ENCODE data around the gene FAM43A.

Gene FAM43A, protein sequence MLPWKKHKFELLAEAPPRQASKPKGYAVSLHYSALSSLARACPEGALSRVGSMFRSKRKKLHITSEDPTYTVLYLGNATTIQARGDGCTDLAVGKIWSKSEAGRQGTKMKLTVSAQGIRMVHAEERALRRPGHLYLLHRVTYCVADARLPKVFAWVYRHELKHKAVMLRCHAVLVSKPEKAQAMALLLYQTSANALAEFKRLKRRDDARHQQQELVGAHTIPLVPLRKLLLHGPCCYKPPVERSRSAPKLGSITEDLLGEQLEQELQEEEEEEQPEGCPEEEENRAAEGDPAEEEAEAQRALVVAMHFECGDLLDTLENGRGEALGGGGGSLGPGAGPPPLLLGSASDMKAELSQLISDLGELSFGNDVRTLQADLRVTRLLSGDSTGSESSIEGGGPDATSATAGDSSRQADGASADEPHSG

DNA sequence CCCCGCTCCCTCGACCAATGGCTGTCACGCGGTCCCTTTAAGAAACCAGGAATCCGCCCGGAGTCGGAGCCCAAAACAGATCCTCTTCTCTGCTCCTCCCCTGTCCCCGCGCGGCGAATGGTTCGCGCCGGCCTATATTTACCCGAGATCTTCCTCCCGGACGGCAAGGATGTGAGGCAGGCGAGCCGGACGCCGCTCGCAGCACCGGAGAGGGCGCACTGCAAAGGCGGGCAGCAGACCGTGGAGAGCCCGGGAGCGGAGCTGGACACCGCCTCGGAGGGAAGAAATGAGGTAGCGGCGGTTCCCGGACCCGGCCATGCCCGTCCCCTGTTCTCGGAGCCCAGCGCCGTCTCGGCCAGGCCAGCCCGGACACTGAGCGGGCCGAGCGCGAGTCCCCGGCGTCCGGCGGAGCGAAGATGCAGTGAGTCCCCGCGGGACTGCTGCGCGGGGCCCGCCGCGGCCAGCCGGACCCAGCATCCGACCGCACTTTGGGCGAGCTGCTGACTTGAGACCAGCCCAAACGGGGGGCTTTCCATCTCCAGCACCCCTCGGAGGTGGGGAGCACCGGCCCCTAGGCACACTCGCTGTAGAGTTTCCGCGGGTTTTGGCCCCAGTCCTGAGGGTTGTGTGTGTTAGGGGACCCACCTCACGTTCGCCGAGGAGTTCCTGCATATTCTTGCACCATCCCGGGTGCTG lies at the start of gene FAM43A:
Gene FAM43A (plus strand): TSS at position 166 of the 696 bp plus-strand sequence. CDS start 944 bp downstream, outside the sequence.
- peak; percentile 93 for DNase-seq (ENCODE audit: low spot score)

DNA sequence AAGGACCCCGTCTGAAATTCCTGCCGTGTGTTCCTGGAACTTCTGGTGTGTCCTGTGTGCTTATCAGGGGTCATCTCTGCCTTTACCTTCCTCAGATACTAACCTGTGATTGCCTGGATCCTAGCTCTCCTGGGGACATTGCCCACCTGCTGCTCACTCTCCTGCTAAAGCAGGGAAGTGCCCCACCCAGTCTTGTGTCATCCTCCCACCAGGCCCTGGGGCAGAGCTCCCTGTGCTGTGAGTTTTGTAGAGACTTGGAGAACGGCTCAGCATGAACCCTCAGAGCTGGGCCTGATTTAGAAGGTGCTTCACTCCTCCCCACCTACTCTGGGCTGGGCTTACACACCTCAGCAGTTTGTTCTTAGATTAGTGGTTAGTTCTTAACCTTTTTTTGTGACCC lies 48.6 kb upstream of the FAM43A start:
- peak; percentile 9 for DNase-seq (ENCODE audit: low spot score)

- DNase-seq (ENCODE audit: low spot score), result no peak
Observed at GRCh38 chr3:194637541-194638400, 47.9 kb upstream of the FAM43A start.

DNA sequence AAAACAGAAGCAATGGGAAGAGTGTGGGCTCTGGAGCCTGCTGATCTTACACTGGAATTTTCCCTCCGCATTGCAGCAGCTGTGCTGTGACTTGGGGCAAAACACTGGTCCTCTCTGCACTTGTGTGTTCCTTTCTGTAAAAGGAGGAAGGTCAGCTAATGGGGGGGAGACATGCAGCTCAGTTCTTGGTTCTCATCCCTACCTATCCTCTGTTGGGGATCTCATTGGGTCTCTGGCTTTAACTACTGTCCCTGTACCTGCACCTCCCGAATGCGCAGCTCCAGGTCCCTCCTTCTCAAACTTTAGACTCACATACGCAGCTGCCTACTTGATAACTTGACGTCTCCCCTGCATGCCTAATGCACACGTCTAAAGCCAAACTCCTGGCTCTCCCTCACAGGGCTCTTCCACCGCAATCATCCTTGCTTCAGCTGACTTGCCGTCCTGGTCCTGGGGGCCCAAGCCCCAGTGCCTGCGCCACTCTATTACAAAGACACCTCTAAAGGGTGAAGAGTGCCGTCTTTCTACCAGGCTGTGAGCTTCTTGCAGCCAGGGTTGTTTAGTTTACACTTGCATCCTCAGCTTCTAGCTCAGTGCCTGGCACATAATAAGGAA lies 46.6 kb upstream of the FAM43A start:
- no peak for DNase-seq (ENCODE audit: low spot score)

DNA sequence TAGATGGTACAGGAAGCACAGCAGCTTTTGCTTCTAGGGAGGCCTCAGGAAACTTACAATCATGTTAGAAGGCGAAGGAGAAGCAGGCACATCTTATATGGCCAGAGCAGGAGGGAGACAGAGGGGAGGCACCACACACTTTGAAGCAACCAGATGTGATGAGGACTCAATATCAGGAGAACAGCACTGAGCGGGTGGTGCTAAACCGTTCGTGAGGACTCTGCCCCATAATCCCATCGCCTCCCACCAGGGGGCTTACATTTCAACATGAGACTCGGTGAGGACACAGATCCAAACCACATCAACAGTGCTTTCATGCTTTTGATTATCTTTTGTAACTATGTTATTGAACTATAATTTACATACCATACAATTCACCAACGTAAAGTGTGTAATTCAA lies 44.9 kb upstream of the FAM43A start:
- DNase-seq (ENCODE audit: low spot score), result no peak

DNA sequence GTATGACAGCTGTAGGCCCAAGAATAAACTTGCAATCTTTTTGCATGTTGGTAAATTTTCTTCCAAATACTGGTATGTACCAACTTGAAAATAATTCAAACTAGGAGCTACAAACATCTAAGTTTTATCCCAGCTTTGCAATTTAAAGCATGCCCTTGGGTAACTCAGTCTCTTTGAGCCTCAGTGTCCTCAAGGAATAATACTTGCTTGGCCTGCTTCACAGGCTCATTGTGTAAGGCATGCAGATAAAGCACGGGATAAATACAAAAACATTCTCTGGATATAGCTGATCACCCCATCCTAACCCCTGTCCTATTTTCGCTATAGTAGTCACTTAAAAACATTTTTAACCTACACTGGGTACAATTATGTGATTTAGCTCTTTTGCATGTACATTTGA lies 42.9 kb upstream of the FAM43A start:
- no peak for DNase-seq (ENCODE audit: low spot score)

GRCh38 chr3:194647747-194648146 lies 37.9 kb upstream of the FAM43A start:
- DNase-seq (ENCODE audit: low spot score), result no peak

- no peak for DNase-seq (ENCODE audit: low spot score)
Observed at GRCh38 chr3:194654443-194654842, 31.2 kb upstream of the FAM43A start.

- no peak for DNase-seq (ENCODE audit: low spot score)
Observed at GRCh38 chr3:194657439-194657838, 28.2 kb upstream of the FAM43A start.

GRCh38 chr3:194658477-194659242 lies 27.0 kb upstream of the FAM43A start:
- no peak for DNase-seq (ENCODE audit: low spot score)

DNA sequence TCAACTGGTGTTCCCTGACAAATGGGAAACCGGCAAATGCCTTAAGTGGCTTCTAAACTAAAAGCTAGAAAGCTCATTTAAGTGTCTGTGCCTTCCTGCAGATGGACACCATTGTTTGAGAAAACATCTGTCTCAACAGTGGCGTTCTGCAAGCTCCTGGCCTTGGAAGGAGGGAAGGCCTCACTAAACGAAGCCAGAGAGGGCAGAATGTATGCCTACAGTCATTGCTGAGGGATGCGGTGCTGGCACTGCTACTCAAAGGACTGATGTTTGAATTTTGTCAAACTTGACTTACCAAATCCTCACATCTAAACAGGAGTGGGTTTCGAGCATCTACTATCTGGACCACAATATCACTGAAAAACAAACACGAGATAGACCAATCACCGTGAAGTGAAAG lies 25.9 kb upstream of the FAM43A start:
- no peak for DNase-seq (ENCODE audit: low spot score)

GRCh38 chr3:194661374-194661773 lies 24.3 kb upstream of the FAM43A start:
- no peak for DNase-seq (ENCODE audit: low spot score)

- no peak for DNase-seq (ENCODE audit: low spot score)
Observed at GRCh38 chr3:194661946-194662345, 23.7 kb upstream of the FAM43A start.

DNA sequence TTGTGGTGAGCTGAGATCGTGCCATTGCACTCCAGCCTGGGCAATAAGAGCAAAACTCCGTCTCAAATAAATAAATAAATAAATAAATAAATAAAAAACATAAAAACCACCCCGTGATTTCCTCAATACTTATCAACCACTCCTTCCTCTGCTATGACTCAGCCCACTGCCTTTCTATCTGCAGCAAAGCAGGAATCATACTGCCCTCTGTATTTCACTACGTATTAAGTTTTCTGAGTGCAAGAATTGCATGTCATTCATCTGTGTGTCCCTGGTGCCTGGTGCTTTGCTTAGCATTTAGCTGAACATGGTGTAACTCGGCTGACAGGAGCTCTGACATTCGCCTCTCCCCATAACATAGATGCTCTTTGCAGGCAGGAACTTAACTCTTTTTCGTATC lies 20.8 kb upstream of the FAM43A start:
- DNase-seq (ENCODE audit: low spot score), result no peak

DNA sequence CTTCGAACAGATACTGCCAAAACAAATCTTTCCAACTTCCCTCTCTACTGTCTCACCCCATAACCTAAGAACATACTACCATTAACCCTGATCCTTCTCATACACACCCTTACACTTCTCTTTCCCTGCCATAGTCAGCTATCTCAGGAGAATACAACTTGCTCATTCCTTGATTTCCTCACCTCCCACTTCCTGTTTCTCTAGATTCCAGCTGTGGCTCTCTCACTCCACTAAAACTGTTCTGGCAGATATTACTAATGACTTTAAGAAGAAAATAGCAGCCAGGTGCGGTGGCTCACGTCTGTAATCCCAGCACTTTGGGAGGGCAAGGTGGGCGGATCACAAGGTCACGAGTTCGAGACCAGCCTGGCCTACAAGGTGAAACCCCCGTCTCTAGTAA lies 18.3 kb upstream of the FAM43A start:
- DNase-seq (ENCODE audit: low spot score), result no peak

GRCh38 chr3:194671511-194671899 lies 14.2 kb upstream of the FAM43A start:
- peak; percentile 63 for DNase-seq (ENCODE audit: low spot score)

- DNase-seq (ENCODE audit: low spot score), result peak; percentile 95
Observed at GRCh38 chr3:194671900-194672808, 13.5 kb upstream of the FAM43A start, which contains the start of gene LSG1. LSG1 (minus strand) TSS chr3:194672191; CDS start chr3:194672162, 29 bp downstream.

DNA sequence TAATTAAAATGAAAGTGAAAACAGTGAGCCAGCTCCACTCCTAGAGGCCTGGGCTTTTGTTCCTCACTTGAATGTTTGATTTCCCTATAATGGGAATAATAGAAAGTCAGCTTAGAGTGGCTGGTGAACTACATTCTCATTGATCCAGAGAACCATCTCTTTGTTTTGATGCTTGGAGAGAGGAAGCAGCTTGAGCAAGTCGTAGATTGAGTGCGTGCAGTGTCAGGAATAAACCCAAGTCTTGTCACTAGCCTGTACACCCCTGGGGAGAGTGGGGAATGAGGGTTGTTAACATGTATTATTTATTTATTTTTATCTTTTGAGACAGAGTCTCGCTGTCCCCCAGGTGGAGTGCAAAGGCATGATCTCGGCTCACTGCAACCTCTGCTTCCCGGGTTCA lies 12.8 kb upstream of the FAM43A start:
- peak; percentile 6 for DNase-seq (ENCODE audit: low spot score)

GRCh38 chr3:194673761-194674160 lies 11.9 kb upstream of the FAM43A start:
- DNase-seq (ENCODE audit: low spot score), result no peak

- DNase-seq (ENCODE audit: low spot score), result peak; percentile 25
Observed at GRCh38 chr3:194675081-194675640, 10.5 kb upstream of the FAM43A start.
